NOMO-1 treated with DMSO at 0.1 percent for 48 hours (cell line): Measurements from ENCODE around the gene TRIM7.
"Not testable (repeated sequence)": the region's sequence is repeated elsewhere in the genome, so short reads cannot be mapped to it uniquely, and the experiment has no call there.

ENCODE experiments used
- DNase-seq: peaks from one replicate; lab custom pipeline; 2025; ENCODE audit not compliant: unreplicated experiment; lab: John Stamatoyannopoulos, UW

TRIM7 gene

GRCh38 chr5:181173420-181174342 lies 31.3 kb downstream of the TRIM7 start:
- DNase-seq = no peak

- no peak for DNase-seq
Observed at GRCh38 chr5:181173027-181173419, 32.0 kb downstream of the TRIM7 start.

DNA sequence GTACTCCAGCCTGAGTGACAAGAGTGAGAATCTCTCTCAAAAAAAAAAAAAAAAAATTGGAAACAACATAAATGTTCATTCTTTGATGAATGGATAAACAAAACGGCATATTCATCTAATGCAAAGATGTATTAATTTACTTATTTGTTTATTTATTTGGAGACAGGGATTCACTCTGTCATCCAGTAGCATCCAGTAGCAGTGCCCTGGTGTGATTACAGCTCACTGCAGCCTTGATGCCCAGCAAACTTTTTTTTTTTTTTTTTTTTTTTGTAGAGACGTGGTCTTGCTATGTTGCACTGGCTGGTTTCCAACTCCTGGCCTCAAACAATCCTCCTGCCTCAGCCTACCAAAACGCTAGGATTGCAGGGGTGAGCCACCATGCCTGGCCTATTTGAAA lies 33.2 kb downstream of the TRIM7 start:
- no peak for DNase-seq

- DNase-seq = no peak
Observed at GRCh38 chr5:181170996-181171395, 34.0 kb downstream of the TRIM7 start.

GRCh38 chr5:181170237-181170825 lies 34.7 kb downstream of the TRIM7 start:
- no peak for DNase-seq

- DNase-seq = peak; percentile 25
Observed at GRCh38 chr5:181169459-181170236, 35.3 kb downstream of the TRIM7 start.

- no peak for DNase-seq
Observed at GRCh38 chr5:181168595-181169118, 36.3 kb downstream of the TRIM7 start.

DNA sequence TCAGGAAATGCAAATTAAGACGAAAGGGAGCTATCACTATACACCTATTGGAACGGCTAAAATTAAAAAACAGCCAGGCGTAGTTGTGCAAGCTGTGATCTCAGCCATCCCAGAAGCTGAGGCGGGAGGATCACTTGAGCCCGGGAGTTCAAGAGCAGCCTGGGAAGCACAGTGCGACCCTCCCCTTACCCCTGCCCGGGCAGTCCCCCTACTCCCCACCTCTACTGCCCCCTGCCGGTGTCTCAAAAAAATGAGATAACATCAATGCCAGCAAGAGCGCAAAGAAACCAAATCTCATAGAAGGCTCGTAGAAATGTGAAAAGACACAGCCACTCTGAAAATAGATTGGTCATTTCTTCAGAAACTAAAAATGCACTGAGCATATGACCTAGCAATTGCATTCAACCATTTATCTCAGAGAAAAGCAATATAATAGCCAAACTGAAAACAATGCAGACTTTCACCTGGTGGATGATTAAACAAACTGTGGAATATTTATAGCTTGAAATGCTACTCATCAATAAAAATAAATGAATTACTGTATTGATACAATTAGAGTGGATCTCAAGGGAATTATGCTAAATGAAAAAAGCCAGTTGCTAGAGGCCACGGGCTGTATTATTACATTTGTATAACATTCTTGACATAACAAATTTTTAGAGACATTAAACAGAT lies 37.0 kb downstream of the TRIM7 start:
- DNase-seq = no peak

GRCh38 chr5:181166812-181167733 lies 37.9 kb downstream of the TRIM7 start:
- peak; percentile 23 for DNase-seq

DNA sequence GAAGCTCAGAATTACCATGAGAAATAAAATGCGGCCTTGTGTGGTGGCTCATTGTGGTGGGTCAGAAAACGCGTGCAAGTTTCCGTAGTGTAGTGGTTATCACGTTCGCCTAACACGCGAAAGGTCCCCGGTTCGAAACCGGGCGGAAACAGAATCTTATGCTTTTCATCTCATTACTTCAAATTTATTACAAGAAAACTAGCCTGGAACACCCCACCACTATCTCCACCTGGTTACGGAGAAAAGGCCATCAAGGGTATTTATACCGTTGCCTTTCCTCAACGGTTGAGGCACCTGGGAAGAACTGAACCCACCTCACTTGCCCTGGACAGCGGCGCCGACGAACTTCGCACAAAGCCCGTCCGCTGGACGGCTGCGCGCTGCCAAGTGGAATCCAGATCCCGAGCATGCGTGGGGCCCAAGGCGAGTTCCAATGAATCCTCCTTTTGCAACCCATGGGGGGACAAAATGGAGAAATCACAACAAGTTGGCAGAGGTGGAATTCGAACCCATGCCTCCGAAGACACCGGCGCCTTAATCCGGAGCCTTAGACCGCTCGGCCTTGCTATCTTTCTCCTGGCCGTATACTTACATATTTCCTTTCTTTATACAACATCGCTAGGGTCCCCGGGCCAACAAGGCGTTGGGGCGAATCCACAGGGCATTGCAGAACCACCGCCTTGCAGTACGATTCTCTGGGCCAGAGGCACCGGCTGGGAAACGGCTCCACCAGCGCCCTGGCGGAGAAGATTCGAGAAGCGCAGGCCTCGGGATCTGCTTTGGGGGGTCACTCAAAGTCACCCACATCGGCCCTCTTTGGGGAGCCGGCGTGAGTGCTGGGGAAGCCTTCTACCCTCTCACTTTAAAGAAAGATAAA lies 40.7 kb downstream of the TRIM7 start:
- no peak for DNase-seq

GRCh38 chr5:181163487-181164075 lies 41.4 kb downstream of the TRIM7 start:
- peak; percentile 58 for DNase-seq

- no peak for DNase-seq
Observed at GRCh38 chr5:181161534-181162175, 43.3 kb downstream of the TRIM7 start.

GRCh38 chr5:181160755-181161533 lies 44.1 kb downstream of the TRIM7 start:
- not testable (repeated sequence) for DNase-seq

- DNase-seq = no peak
Observed at GRCh38 chr5:181160152-181160754, 44.7 kb downstream of the TRIM7 start.

GRCh38 chr5:181159286-181160151 lies 45.5 kb downstream of the TRIM7 start:
- DNase-seq = peak; percentile 38

DNA sequence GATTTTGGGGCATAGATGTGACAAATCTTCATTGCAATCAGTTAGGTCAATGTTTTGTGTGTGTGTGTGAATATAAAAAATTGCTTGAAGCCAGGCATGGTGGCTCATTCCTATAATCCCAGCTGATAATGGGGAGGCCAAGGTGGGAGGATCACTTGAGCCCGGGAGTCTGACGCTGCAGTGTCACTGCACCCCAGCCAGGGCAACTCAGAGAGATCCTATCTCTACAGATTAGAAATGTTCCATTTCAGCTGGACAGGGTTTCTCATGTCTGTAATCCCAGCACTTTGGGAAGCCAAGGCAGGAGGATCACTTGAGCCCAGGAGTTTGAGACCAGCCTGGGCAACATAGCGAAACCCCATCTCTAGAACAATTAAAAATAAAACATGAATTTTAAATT lies 46.1 kb downstream of the TRIM7 start:
- DNase-seq = no peak
